ENCODE measurements around the gene RPTOR.

RPTOR gene

DNA sequence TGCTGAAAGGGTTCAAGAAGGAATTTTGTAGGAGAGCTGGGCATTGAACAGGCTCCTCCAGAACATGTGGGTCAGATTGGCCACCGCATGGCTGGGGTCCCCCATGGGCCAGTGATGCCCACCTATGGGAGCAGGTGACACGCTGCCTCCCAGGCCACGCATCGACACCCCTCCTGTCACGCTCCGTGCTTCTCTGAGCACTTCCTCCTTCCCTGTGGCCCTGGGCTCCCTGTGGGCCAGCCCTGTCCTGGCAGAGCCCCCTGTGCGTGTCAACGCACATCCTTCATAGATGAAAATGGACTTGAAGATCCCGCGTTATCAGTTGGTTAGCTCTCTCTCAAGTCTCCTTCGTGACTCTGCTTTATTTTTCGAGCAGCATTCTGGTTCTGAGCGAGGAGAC, 160.3 kb downstream of the RPTOR start:
- no peak for DNase-seq (ENCODE audit: low read depth in 1 of 2, low spot score in 1 of 2)
- Histone ChIP-seq H3K27ac (replicated peaks) (no peak overlapping the region; the same call in 1 of the 2 replicates), H3K27me3 (ENCODE audit: insufficient read depth, poor library complexity, severe bottlenecking) (no peaks in the 10 kb centered on the region), H3K4me3 (replicated peaks; ENCODE audit: insufficient read depth, low read length) (no peak overlapping the region)
- TF ChIP-seq, protein P1, sequence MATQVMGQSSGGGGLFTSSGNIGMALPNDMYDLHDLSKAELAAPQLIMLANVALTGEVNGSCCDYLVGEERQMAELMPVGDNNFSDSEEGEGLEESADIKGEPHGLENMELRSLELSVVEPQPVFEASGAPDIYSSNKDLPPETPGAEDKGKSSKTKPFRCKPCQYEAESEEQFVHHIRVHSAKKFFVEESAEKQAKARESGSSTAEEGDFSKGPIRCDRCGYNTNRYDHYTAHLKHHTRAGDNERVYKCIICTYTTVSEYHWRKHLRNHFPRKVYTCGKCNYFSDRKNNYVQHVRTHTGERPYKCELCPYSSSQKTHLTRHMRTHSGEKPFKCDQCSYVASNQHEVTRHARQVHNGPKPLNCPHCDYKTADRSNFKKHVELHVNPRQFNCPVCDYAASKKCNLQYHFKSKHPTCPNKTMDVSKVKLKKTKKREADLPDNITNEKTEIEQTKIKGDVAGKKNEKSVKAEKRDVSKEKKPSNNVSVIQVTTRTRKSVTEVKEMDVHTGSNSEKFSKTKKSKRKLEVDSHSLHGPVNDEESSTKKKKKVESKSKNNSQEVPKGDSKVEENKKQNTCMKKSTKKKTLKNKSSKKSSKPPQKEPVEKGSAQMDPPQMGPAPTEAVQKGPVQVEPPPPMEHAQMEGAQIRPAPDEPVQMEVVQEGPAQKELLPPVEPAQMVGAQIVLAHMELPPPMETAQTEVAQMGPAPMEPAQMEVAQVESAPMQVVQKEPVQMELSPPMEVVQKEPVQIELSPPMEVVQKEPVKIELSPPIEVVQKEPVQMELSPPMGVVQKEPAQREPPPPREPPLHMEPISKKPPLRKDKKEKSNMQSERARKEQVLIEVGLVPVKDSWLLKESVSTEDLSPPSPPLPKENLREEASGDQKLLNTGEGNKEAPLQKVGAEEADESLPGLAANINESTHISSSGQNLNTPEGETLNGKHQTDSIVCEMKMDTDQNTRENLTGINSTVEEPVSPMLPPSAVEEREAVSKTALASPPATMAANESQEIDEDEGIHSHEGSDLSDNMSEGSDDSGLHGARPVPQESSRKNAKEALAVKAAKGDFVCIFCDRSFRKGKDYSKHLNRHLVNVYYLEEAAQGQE (IDR thresholded peaks at IDR 0.05; ENCODE audit: insufficient replicate concordance, low read depth) = no peak
- peak; percentile 9; the same call in 1 of the 2 replicates for TF ChIP-seq SPI1 (IDR thresholded peaks at IDR 0.05; ENCODE audit: borderline replicate concordance, low read depth)

DNA sequence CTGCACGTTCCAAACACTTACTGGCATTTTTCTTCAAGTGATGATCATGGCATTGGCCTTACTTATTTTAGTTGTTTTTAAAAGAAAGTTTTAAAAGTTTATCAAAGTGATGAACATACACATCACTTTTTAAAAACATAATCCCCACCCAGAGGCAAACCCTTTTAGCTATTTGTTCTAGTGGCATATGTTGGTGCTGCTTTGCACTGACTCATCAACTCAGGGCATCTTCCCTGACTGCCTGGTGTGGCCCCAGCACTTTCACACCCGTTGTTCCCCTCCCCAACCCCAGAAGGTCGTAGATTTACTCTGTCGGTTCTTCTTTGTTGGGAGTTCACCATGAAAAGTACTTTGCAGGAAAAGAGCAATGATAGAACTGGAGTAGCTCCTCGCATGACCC, 161.3 kb downstream of the RPTOR start:
- H3K4me3 ChIP-seq (replicated peaks; ENCODE audit: insufficient read depth, low read length) = no peak overlapping the region
- no peak overlapping the region for H3K27ac ChIP-seq (replicated peaks)
- H3K27me3 ChIP-seq (ENCODE audit: insufficient read depth, poor library complexity, severe bottlenecking) = no peaks in the 10 kb centered on the region
- DNase-seq (ENCODE audit: low read depth in 1 of 2, low spot score in 1 of 2) = no peak
- TF ChIP-seq, protein P1 (IDR thresholded peaks at IDR 0.05; ENCODE audit: insufficient replicate concordance, low read depth) = no peak
- no peak for TF ChIP-seq GABPA (IDR thresholded peaks at IDR 0.05; ENCODE audit: low read depth)
- TF ChIP-seq, protein P2, sequence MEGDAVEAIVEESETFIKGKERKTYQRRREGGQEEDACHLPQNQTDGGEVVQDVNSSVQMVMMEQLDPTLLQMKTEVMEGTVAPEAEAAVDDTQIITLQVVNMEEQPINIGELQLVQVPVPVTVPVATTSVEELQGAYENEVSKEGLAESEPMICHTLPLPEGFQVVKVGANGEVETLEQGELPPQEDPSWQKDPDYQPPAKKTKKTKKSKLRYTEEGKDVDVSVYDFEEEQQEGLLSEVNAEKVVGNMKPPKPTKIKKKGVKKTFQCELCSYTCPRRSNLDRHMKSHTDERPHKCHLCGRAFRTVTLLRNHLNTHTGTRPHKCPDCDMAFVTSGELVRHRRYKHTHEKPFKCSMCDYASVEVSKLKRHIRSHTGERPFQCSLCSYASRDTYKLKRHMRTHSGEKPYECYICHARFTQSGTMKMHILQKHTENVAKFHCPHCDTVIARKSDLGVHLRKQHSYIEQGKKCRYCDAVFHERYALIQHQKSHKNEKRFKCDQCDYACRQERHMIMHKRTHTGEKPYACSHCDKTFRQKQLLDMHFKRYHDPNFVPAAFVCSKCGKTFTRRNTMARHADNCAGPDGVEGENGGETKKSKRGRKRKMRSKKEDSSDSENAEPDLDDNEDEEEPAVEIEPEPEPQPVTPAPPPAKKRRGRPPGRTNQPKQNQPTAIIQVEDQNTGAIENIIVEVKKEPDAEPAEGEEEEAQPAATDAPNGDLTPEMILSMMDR (IDR thresholded peaks at IDR 0.05; ENCODE audit: insufficient read depth, low read length) = no peak
- no peak for TF ChIP-seq SPI1 (IDR thresholded peaks at IDR 0.05; ENCODE audit: borderline replicate concordance, low read depth)
- no peak for TF ChIP-seq POLR2AphosphoS5 (IDR thresholded peaks at IDR 0.05; ENCODE audit: low read depth)

DNA sequence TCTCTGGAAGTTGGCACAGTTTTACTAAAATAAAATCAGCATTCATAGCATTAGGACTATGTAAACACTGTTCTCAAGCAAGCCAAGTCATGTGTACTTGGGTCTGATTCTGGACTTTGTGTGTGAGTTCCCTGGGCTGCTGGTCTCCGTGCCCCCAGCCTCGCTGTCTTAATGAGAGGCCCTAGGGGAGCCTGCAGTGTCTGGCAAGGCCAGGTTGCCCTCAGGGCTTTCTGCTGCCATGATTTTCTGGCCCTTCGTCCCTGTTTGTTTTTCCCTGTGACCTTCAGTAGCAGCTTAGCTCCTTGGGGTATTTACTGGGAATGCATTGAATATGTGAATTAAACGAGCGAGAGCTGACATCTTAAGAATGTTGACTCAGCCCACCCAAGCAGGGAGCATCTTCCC, 161.8 kb downstream of the RPTOR start:
- Histone ChIP-seq H3K4me3 (replicated peaks; ENCODE audit: insufficient read depth, low read length) (no peak overlapping the region), H3K27me3 (ENCODE audit: insufficient read depth, poor library complexity, severe bottlenecking) (no peaks in the 10 kb centered on the region), H3K27ac (replicated peaks) (no peak overlapping the region)
- TF ChIP-seq, protein P1 (IDR thresholded peaks at IDR 0.05; ENCODE audit: insufficient replicate concordance, low read depth) = no peak
- TF ChIP-seq SPI1 (IDR thresholded peaks at IDR 0.05; ENCODE audit: borderline replicate concordance, low read depth) (no peak), POLR2AphosphoS5 (IDR thresholded peaks at IDR 0.05; ENCODE audit: low read depth) (no peak), GABPA (IDR thresholded peaks at IDR 0.05; ENCODE audit: low read depth) (no peak)
- TF ChIP-seq, protein P2 (IDR thresholded peaks at IDR 0.05; ENCODE audit: insufficient read depth, low read length) = no peak
- DNase-seq (ENCODE audit: low read depth in 1 of 2, low spot score in 1 of 2) = no peak
